NCI-H69 (cell line): ENCODE measurements around the gene CDC42BPB.

ENCODE experiments used
- DNase-seq: peaks from one replicate; lab custom pipeline; 2025; lab: John Stamatoyannopoulos, UW

The CDC42BPB gene

GRCh38 chr14:102967506-102967795 is 89.9 kb downstream of the CDC42BPB start:
- no peak for DNase-seq

- no peak for DNase-seq
Observed at GRCh38 chr14:102966681-102967505, 90.5 kb downstream of the CDC42BPB start.

- DNase-seq = no peak
Observed at GRCh38 chr14:102965971-102966655, 91.2 kb downstream of the CDC42BPB start.

- no peak for DNase-seq
Observed at GRCh38 chr14:102965282-102965681, 92.1 kb downstream of the CDC42BPB start.

GRCh38 chr14:102964152-102964730 is 93.1 kb downstream of the CDC42BPB start:
- DNase-seq = no peak

GRCh38 chr14:102962111-102962627 is 95.2 kb downstream of the CDC42BPB start:
- no peak for DNase-seq

- no peak for DNase-seq
Observed at GRCh38 chr14:102958461-102958860, 98.9 kb downstream of the CDC42BPB start.

- no peak for DNase-seq
Observed at GRCh38 chr14:102957222-102957621, 100.1 kb downstream of the CDC42BPB start.

GRCh38 chr14:102955636-102956408 is 101.5 kb downstream of the CDC42BPB start:
- DNase-seq = no peak

- DNase-seq = no peak
Observed at GRCh38 chr14:102954081-102954789, 103.1 kb downstream of the CDC42BPB start.

GRCh38 chr14:102953100-102953499 is 104.2 kb downstream of the CDC42BPB start:
- DNase-seq = no peak

GRCh38 chr14:102952276-102952675 is 105.1 kb downstream of the CDC42BPB start:
- DNase-seq = no peak

GRCh38 chr14:102951799-102952198 is 105.5 kb downstream of the CDC42BPB start:
- DNase-seq = no peak

- no peak for DNase-seq
Observed at GRCh38 chr14:102951034-102951433, 106.3 kb downstream of the CDC42BPB start.

GRCh38 chr14:102949801-102950451 is 107.4 kb downstream of the CDC42BPB start:
- DNase-seq = peak; percentile 60

GRCh38 chr14:102949062-102949800 is 108.1 kb downstream of the CDC42BPB start:
- DNase-seq = no peak

- no peak for DNase-seq
Observed at GRCh38 chr14:102948698-102949061, 108.7 kb downstream of the CDC42BPB start.

GRCh38 chr14:102947321-102948103 is 109.8 kb downstream of the CDC42BPB start:
- no peak for DNase-seq

- no peak for DNase-seq
Observed at GRCh38 chr14:102945346-102946130, 111.8 kb downstream of the CDC42BPB start.
